Liver (tissue), 9 donors: ENCODE results near the gene WWC1. TPM values are rescaled to one million over a fixed set of nuclear protein-coding genes. Genes with fewer than 3 reads are reported as not detected.

ENCODE experiments used
- DNase-seq: peaks from one replicate; pipeline ENCODE4 v3.0.0-alpha.2; 2017; ENCODE audit warnings: low spot score
- H3K27ac ChIP-seq, 2 donors: one replicate each; pipeline ENCODE4 v1.7.0; 2013; ENCODE audit warnings: inconsistent platforms in 2 of 2, low read length in 2 of 2, control low read depth in 1 of 2, low read depth in 1 of 2, mild to moderate bottlenecking in 1 of 2
- H3K27me3 ChIP-seq, 4 donors: one replicate each; pipeline versions ENCODE4 v1.6.1 to v1.7.0; 2013; ENCODE audit warnings: low read length in 3 of 4, inconsistent platforms in 1 of 4, mild to moderate bottlenecking in 1 of 4, moderate library complexity in 1 of 4; ENCODE audit not compliant: control insufficient read depth in 4 of 4, insufficient read depth in 4 of 4
- H3K36me3 ChIP-seq, 4 donors: one replicate each; pipeline versions ENCODE4 v1.6.1 to v1.7.0; 2013; ENCODE audit warnings: low read length in 3 of 4, mild to moderate bottlenecking in 3 of 4, low read depth in 1 of 4, moderate library complexity in 1 of 4; ENCODE audit not compliant: control insufficient read depth in 4 of 4, insufficient read depth in 3 of 4
- H3K4me1 ChIP-seq, 4 donors: one replicate each; pipeline versions ENCODE4 v1.6.1 to v1.7.0; 2013; ENCODE audit warnings: low read length in 3 of 4, mild to moderate bottlenecking in 3 of 4, moderate library complexity in 1 of 4; ENCODE audit not compliant: control insufficient read depth in 4 of 4, insufficient read depth in 4 of 4
- H3K4me3 ChIP-seq, 3 donors: one replicate each; pipeline versions ENCODE4 v1.6.1 to v1.7.0; 2013; ENCODE audit warnings: low read length in 3 of 3, control low read depth in 1 of 3, low read depth in 1 of 3, mild to moderate bottlenecking in 1 of 3
- H3K9ac ChIP-seq, 2 donors: one replicate each; pipeline ENCODE4 v1.7.0; 2013; ENCODE audit warnings: low read length in 2 of 2, mild to moderate bottlenecking in 2 of 2, moderate library complexity in 2 of 2, control low read depth in 1 of 2, low read depth in 1 of 2
- H3K9me3 ChIP-seq, 4 donors: one replicate each; pipeline versions ENCODE4 v1.6.1 to v1.7.0; 2013; ENCODE audit warnings: low read length in 3 of 4; ENCODE audit not compliant: control insufficient read depth in 4 of 4
- EGR1 ChIP-seq, 2 donors: IDR thresholded peaks; 2 replicates each; pipeline ENCODE4 v1.6.1; 2016 to 2018; ENCODE audit warnings: antibody characterized with exemption in 2 of 2, low read depth in 2 of 2
- FOXA1 ChIP-seq: IDR thresholded peaks from 2 replicates; pipeline ENCODE4 v1.6.1; 2016; ENCODE audit warnings: antibody characterized with exemption
- FOXA2 ChIP-seq: IDR thresholded peaks from 2 replicates; pipeline ENCODE4 v1.6.1; 2016; ENCODE audit warnings: antibody characterized with exemption
- HNF4A ChIP-seq, 2 donors: conservative IDR thresholded peaks; 2 replicates each; pipeline ENCODE4 v1.6.1; 2016; ENCODE audit warnings: antibody characterized with exemption in 2 of 2, mild to moderate bottlenecking in 2 of 2
- HNF4G ChIP-seq: IDR thresholded peaks from 2 replicates; pipeline ENCODE4 v1.6.1; 2016; ENCODE audit warnings: antibody characterized with exemption
- JUND ChIP-seq, 2 donors: IDR thresholded peaks; 2 replicates each; pipeline ENCODE4 v1.6.1; 2016; ENCODE audit warnings: antibody characterized with exemption in 2 of 2
- NR2F2 ChIP-seq: IDR thresholded peaks from 2 replicates; pipeline ENCODE4 v1.6.1; 2016; ENCODE audit warnings: antibody characterized with exemption
- RAD21 ChIP-seq, 2 donors: IDR thresholded peaks; 2 replicates each; pipeline ENCODE4 v1.6.1; 2016; ENCODE audit warnings: antibody characterized with exemption in 2 of 2, mild to moderate bottlenecking in 2 of 2
- REST ChIP-seq: IDR thresholded peaks from 2 replicates; pipeline ENCODE4 v1.6.1; 2016; ENCODE audit warnings: antibody characterized with exemption, mild to moderate bottlenecking
- RXRA ChIP-seq, 2 donors: IDR thresholded peaks; 2 replicates each; pipeline ENCODE4 v1.6.1; 2017 to 2018; ENCODE audit warnings: antibody characterized with exemption in 2 of 2, mild to moderate bottlenecking in 1 of 2
- SP1 ChIP-seq: IDR thresholded peaks from 2 replicates; pipeline ENCODE4 v1.6.1; 2018; ENCODE audit warnings: antibody characterized with exemption, mild to moderate bottlenecking
- TAF1 ChIP-seq: conservative IDR thresholded peaks from 2 replicates; pipeline ENCODE4 v1.6.1; 2016; ENCODE audit warnings: antibody characterized with exemption, mild to moderate bottlenecking
- YY1 ChIP-seq: IDR thresholded peaks from 2 replicates; pipeline ENCODE4 v1.6.1; 2016; ENCODE audit warnings: antibody characterized with exemption, mild to moderate bottlenecking
- WGBS: extraction: QIAGEN DNeasy Blood & Tissue Kit; methylation state at CpG from one replicate; pipeline ENCODE4 v1.1.7; 2013; 5-methylcytosine and 5-hydroxymethylcytosine counted together
- polyA plus RNA-seq, 2 donors: library from polyadenylated mRNA; stranded (reverse) in 1 of 2; unstranded in 1 of 2; fragments of 200-250 nt in 1 of 2; fragments of >200 nt in 1 of 2; fragmentation: Nextera tagmentation in 1 of 2; extraction: Ambion mirVana in 1 of 2; gene quantifications; one replicate each; pipeline versions ENCODE4 v1.2.1 to v1.2.3, GENCODE V29; 2013 to 2015
- total RNA-seq, 2 donors: library from RNA; depleted of rRNA; stranded (reverse); fragments of >200 nt; gene quantifications; one replicate each; pipeline ENCODE4 v1.2.3, GENCODE V29; 2014
- TF ChIP-seq, protein P1 (sequence below): IDR thresholded peaks from 2 replicates; pipeline ENCODE4 v1.6.1; 2016; ENCODE audit warnings: antibody characterized with exemption
- TF ChIP-seq, protein P2 (sequence below): IDR thresholded peaks from 2 replicates; pipeline ENCODE4 v1.6.1; 2016; ENCODE audit warnings: antibody characterized with exemption
- donor health status: healthy.
- donor health status: healthy.
- donor health status: healthy.
- donor health status: healthy.
- donor health status: healthy.

Gene WWC1
- total and polyA plus RNA-seq, 4 donors: 5.9 to 25.1 (median 14.8) TPM

- DNase-seq: no peak
- no peak overlapping the region for H3K4me3 ChIP-seq
- H3K27ac ChIP-seq: no peak overlapping the region
- TF ChIP-seq RXRA (IDR thresholded peaks at IDR 0.05): no peak
- no peak for TF ChIP-seq HNF4G
- TF ChIP-seq YY1: no peak
- TF ChIP-seq FOXA1: no peak
- no peak for TF ChIP-seq FOXA2
- TF ChIP-seq HNF4A (conservative IDR thresholded peaks at IDR 0.05): no peak
- no peak for TF ChIP-seq SP1
- TF ChIP-seq, protein P1, sequence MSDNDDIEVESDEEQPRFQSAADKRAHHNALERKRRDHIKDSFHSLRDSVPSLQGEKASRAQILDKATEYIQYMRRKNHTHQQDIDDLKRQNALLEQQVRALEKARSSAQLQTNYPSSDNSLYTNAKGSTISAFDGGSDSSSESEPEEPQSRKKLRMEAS: no peak
- no peak for TF ChIP-seq NR2F2
- TF ChIP-seq RAD21 (IDR thresholded peaks at IDR 0.05): no peak
- no peak for TF ChIP-seq REST
- TF ChIP-seq EGR1 (IDR thresholded peaks at IDR 0.05; ENCODE audit: low read depth in 2 of 2): no peak
- TF ChIP-seq JUND (IDR thresholded peaks at IDR 0.05): no peak
- WGBS: 84% methylated on average over 5 of the region's 5 CpGs
- no peaks in the 10 kb centered on the region for H3K27me3 ChIP-seq
- no peak overlapping the region for H3K9ac ChIP-seq
- no peaks in the 10 kb centered on the region for H3K9me3 ChIP-seq
- H3K36me3 ChIP-seq: peaks cover 10 to 66% (median 36%) of the 10 kb centered on the region in 4 donors
- H3K4me1 ChIP-seq: no peaks in the 10 kb centered on the region
Observed at GRCh38 chr5:168438349-168438748, 146.9 kb downstream of the WWC1 start.

- Histone ChIP-seq H3K9me3 (no peaks in the 10 kb centered on the region), H3K27ac (no peak overlapping the region), H3K4me3 (no peak overlapping the region), H3K4me1 (no peaks in the 10 kb centered on the region), H3K27me3 (no peaks in the 10 kb centered on the region), H3K9ac (no peak overlapping the region), H3K36me3 (peaks cover 5 to 59% (median 33%) of the 10 kb centered on the region in 4 donors)
- no peak for TF ChIP-seq HNF4G
- TF ChIP-seq, protein P2, sequence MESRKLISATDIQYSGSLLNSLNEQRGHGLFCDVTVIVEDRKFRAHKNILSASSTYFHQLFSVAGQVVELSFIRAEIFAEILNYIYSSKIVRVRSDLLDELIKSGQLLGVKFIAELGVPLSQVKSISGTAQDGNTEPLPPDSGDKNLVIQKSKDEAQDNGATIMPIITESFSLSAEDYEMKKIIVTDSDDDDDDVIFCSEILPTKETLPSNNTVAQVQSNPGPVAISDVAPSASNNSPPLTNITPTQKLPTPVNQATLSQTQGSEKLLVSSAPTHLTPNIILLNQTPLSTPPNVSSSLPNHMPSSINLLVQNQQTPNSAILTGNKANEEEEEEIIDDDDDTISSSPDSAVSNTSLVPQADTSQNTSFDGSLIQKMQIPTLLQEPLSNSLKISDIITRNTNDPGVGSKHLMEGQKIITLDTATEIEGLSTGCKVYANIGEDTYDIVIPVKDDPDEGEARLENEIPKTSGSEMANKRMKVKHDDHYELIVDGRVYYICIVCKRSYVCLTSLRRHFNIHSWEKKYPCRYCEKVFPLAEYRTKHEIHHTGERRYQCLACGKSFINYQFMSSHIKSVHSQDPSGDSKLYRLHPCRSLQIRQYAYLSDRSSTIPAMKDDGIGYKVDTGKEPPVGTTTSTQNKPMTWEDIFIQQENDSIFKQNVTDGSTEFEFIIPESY: no peak
- no peak for TF ChIP-seq TAF1
- no peak for DNase-seq
Observed at GRCh38 chr5:168443533-168443932, 152.1 kb downstream of the WWC1 start.
